GM12801 (cell line): ENCODE results near the gene ILKAP.

ENCODE experiments used
- CTCF ChIP-seq: IDR thresholded peaks from one replicate; pipeline ENCODE4 v1.5.1; 2011; ENCODE audit warnings: control low read depth; ENCODE audit not compliant: insufficient read length; ENCODE audit errors: extremely low read depth

ILKAP gene

GRCh38 chr2:238235331-238235732 lies 31.8 kb upstream of the ILKAP start:
- no peak for TF ChIP-seq CTCF

GRCh38 chr2:238233625-238234024 lies 30.1 kb upstream of the ILKAP start:
- no peak for TF ChIP-seq CTCF

- TF ChIP-seq CTCF, result no peak
Observed at GRCh38 chr2:238231809-238232208, 28.3 kb upstream of the ILKAP start.

GRCh38 chr2:238231251-238231793 lies 27.8 kb upstream of the ILKAP start:
- TF ChIP-seq CTCF, result no peak

GRCh38 chr2:238230699-238231098 lies 27.2 kb upstream of the ILKAP start:
- TF ChIP-seq CTCF, result no peak

- TF ChIP-seq CTCF, result no peak
Observed at GRCh38 chr2:238228700-238229099, 25.2 kb upstream of the ILKAP start.

GRCh38 chr2:238227587-238228032 lies 24.1 kb upstream of the ILKAP start:
- no peak for TF ChIP-seq CTCF
